GM20431 (cell line): Measurements from ENCODE around the gene ARHGAP15.

Experiments
- in situ Hi-C: fragments of 300-500 bp; cut with MseI, MboI; formaldehyde crosslinking; loops from one replicate; pipeline ENCODE4 v1.15.0; 2020; ENCODE audit warnings: low sequenced_read_pairs; ENCODE audit not compliant: unreplicated experiment

The ARHGAP15 gene

DNA sequence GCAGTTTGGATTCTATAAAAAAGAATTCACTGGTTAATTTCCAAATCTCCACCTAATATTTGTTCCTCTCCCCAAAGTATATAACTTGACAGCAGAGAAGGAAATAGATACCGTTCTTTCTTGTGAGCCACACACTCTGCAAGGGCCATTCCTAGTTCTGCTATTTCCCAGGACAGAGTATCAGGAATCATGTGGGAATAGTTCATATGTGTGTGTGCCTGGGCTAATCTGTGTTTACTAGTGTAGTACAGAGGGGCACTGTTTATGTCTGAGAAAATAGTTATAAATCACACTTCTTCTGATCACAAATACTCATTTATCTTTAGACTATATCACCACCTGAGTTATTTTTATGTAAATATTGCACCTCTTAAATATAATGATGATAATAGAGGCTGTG, 296.7 kb downstream of the ARHGAP15 start:
- in situ Hi-C loops: no loop called here

DNA sequence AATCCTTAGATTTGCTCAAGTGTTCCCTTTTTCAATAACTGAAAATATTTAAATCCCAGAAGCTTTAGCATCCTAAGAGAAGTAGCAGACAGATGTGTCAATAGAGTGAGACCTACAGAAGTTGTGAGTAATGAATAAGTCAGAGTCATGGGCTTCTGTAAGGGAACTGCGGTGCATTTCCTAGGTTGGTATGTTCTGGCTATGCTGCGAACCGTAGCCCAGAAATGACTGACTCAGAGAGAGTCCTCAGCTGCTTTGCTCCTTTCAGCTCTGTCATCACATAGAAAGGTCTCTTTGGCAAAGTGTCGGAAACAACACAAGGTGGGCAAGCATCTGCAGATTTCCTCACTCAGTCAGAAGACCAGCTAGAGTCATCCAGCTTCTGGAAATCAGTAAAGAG, 297.1 kb downstream of the ARHGAP15 start:
- in situ Hi-C loops: no loop called here

DNA sequence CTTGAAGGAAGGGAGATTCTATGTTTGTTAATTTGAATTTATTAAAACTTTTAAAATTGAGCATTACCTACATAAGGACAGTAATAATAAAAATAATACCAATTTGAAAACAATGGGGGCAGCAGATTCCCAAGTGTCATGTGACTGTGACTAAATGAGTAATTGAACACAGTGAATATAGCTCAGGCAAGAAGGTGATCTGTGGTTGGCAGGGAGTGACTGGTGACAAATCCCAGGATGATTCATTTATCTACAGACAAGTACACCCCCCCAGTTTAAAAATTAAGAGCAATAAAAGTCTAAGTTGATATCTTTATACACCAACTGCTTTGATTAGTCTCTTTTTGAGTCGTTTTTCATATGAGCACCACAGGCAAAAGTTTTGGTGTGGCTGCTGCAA, 299.5 kb downstream of the ARHGAP15 start:
- in situ Hi-C loops: no loop called here

DNA sequence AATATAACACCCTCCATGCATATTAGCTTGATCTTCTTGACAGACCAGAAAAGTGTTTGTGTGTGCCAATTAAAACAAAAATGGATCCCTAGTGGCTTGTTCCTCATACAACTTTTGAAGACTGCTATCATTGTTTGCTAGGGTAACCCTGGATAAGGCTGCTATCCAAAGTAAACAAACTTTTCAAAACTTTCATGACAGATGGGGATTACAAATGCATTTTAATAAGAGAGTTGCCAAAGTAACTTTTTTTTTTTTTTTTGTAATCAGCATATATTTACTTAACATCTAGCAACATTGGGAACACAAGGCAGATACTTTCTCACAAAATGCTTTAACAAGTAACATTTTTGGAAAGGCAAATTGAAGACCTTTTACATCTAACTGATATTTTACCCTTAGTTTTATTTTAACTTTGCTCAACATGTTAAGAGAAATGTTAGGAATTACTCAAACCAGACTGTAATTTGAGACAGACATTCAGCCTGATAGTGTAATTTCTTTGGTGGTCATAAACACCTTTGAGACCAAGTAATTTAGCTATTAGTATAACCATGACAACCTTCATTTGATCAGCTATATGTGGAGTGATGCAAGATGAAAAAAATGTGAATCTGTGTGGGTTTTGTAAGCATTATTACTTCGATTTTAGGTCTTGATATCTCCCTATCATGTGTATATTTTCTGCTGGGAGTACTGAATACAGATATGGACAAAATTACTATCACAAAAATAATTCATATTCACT, 300.9 kb downstream of the ARHGAP15 start:
- in situ Hi-C loops: no loop called here

DNA sequence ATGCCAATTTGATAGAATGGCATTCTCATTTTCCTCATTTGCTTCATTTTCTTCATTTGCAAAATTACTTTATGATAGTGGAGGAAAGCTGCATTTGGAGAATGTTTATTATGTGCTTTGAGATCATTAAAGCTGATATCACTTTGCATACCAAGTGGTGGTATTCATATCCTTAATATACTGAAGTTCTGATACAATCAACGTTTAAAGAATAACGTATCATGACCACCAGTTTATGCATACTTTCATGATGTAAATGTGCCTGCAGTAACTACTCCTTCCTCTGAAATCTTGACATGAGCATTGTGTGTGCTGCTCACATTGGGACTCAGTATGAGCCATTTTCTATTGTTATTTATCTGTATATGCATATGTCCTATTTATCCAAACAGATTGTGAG, 302.1 kb downstream of the ARHGAP15 start:
- in situ Hi-C loops: no loop called here

DNA sequence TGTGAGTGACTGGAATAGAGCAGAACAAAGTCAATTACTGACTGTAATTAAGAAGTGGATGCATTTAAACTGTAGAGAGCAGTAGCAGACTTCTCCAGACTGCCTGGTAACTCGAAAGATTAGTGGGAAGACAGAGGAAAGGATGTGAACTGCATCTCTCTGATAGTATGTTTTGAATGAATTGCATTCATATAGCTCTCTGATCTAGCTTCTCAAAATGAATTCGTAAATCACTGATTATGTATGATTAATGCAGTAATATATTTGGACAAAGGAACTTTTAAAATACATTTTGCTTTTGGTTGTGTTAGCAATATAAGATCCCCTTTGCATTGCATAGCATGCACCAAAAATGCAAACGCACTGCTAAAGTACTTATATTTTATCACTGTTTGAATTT, 304.0 kb downstream of the ARHGAP15 start:
- in situ Hi-C loops: no loop called here

DNA sequence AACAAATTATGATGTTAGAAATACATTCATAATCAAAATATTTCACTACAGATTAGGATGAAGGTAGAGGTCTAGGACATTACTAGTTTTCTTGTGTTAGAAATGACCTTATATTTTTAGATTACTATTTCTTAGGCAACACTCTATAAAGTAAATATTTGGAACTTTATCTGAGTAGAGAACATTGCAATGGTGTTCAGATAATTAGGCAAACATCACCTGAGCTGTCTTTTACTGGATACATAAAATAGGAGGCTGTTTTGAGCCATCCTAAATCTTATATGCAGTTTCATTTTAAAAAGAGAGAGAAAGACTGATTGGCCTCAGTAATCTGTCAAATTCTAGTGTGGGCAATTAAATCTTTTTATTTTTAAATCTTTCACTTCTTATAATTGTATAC, 304.6 kb downstream of the ARHGAP15 start:
- in situ Hi-C loops: no loop called here

DNA sequence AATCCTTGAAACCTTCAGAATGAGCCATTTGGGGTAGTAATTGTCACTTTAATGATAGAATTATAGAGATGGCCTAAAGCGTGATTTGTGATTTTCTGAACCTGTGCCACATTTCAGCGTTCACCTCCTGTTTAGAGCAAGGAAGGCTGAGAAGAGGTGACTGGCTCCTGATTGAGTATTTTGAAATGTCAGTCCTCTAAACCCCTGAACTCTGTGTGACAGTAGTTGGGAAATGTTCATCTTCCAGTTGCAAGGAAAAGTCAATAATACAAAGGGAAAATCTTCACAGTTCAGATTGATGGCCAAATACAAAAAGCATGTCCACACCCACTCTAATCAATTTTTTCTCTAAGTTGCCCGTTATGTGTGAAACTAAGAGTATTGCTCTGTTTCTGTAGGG, 305.2 kb downstream of the ARHGAP15 start:
- in situ Hi-C loops: no loop called here

DNA sequence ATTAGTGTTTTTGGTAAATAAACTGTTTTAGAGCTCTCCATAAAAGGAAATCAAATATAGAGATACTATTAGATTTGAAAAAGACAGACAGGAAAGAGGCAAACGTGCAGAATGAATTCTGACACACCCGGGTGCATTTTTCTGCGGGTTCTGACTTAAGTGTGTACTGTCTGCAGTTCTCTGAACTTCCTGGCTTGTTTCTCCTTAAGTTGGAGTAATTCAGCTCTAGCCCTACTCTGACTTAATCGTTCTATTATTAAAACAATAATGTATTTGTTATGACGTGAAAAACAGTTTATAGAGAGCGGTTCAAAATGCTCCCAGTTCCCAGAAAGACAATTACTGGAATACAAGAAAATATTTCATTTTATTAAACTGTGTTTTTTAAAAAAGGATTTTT, 305.9 kb downstream of the ARHGAP15 start:
- in situ Hi-C loops: no loop called here

DNA sequence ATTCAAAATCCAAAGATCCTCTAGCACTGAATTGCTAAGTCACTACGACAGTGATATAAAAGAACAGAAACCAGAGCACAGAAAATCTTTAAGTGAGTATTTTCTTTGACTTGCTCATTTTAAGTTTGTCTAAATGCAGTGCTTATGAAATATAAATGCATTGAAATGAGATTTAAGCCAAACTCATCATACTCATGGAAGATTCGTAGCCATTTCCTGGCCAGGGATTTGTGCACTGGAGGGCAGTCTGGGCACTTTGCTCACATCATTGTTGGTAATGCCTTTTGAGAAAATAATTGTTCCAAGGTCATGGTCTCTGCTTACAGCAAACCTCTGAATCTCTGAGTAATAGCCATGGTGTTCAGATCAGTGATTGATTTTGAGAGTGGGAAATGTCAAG, 307.7 kb downstream of the ARHGAP15 start:
- in situ Hi-C loops: no loop called here

DNA sequence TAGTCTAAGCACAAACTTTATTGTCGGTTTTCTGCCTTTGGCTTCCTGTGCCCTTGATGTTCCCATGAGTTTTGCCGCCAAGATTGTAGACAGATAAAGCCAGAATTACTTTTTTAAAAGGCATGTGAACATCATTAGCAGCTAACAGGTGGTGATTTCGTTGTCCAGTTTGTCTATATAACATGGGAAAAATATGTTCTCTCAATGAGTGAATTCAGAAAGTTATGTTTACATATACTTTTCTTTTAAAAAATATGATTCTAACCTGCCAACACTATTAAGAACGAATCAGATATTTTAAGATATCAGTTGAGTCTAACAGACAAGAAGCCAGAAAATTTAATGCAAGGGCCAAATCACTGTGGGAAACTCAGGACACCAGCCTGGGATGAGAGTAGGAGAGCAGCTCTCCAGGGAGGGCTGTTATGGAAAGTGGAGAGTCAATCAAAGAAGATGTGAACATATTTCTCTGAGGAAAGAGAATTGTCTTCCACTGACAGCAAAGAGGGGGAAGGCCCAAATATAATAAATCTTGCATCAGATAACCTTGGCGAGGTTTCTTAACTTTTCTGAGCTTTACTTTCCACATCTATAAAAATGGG, 311.3 kb downstream of the ARHGAP15 start:
- in situ Hi-C loops: no loop called here

DNA sequence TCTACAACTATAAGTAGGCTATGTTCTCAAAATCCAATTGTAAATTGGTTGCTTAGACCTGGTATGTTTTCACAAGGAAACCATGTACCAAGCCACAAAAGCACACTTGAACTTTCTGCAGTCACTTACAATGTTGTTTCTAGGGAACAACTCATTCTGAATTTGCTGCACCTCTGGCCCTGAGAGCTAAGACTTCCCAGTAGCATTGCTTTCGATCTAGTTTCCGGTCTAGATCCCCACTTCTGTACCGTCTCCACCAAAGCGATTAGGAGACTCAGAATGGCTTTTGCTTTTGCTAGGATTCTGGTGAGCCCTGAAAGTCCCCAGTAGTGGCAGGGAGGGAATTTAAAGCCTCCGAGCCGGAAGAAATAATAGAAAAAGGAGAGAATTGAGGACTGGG, 313.0 kb downstream of the ARHGAP15 start:
- in situ Hi-C loops: no loop called here

DNA sequence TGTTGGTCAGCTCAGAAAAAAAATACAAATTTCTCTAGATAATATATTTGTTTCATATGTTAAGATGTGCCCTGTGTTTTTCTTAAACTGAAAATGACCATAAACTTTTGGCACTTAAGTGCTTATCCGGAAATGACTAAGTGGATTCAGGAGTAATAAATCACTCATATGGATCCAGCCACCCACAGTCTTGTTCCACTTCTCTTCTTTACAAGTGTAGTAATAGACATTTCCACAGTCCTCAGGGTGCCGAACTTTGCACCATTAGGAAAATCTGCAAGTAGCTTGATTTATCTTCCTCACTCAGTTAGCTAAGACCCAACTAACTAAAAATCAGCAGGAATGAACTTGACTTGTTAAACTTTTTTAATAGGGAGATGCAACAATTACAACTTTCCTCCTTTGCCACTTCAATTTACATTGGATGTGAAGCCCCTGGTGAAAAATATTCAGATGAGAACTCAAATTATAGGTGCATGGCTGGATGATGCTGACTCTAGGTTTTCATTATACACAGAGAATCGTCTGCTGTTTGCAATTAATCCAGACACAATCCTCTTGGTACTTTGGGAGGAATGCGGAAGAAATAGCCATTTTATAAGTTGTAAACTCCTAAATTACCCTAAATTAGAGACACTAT, 322.5 kb downstream of the ARHGAP15 start:
- in situ Hi-C loops: no loop called here

DNA sequence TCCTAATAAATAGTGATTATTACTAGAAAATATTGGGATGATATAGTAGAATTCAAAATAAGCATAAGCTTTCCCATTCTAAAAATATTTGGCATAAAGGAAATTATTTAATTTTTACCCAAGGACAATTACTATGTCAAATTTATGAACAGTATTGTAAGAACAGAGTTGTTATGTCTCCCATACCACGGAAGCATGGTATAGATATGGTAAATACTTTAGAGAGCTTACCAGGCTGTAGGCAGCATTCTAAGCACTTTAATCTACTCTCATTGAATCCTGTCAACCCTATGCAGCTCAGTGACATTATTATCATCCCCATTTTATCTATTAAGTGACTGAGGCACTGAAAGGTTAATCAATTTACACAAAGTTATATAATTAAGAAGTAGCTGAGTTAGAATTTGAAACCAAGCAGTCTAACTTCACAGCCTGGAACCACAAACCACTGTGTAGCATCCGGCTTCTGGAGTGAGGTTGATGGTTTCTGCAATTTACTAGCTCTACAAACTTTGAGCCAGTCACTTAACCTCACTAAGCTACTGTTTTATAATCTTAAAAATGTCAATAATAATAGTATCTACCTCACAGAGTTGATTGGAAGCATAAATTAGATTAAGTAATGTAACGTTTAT, 323.7 kb downstream of the ARHGAP15 start:
- in situ Hi-C loops: no loop called here

DNA sequence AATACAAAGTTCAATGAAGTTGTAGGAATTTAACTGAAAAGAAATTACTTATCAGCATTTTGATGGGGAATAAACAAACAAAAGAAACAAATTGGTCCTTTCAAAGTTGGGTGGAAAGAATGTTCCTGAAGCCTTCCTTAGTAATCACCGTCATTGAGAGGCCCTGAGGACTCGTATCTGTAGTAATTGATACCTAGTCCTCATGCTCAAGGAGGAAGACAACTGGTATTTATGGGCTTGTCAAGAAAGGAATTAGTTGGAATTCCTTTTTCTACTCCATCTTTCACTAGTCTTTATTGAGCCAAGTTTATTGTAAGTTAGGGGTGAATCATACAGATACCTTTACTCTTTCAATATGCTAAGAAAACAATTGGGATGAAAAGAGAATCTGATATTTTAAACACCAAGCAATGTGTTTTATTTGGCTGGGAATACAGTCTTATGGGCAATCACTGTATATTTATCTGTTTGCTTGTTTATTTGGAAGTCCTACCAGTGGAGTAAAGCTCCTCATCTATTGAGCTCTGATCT, 324.8 kb downstream of the ARHGAP15 start:
- in situ Hi-C loops: no loop called here

DNA sequence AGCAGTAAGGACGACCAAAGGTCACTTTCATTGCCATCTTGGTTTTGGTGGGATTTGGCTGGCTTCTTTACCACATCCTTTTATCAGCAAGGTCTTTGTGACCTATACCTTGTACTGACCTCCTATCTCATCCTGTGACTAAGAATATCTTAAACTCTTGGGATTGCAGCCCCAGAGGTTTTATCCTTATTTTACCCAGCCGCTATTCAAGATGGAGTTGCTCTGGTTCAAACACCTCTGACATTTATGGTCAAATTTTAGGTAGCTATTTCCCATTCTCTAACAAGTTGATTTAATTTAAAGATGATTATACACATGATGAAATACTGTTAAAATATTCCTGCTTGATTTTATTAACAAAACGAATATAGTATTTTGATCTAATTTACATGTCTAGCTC, 326.1 kb downstream of the ARHGAP15 start:
- in situ Hi-C loops: no loop called here

DNA sequence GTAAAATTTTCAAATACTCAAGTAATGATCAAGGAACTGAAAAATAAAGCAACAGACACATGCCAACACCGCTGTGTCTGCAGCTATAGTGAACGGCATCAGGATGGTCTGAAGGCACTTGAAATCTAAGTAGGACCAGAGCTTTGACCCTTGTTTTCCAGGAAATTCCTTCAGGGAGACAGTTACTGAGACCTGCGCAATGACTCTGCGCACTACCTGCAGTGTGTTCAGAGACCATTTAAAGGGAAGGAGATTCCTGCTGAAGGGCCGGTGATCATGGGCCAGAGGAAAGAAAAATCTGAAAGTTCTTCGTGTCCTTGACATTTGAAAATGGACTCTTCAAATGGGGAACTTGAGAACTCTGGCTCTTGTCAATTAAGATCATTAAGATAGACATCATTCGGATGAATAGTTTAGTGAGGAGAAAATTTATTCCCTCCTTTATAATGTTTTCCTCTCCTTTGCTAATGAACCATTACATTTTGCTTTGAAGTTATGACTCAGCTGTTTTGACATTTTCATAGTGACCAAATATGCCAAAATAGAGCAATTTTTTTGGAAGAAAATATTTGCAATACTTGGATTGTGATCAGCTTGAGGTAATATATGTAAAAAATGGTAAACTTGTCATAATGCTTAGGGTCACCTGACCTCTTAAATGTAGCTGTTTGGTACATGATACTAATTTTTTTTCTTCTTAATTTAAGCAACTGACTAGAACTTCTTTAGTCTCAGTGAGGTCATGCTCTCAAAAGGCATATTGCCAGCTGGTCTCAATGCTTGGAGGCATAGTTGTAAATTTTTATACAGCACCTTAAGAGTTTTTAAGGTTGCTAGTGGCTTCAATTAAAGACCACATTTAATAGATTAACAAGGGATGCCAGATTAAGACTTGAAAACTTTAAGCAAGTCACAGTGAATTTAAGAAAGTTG, 329.3 kb downstream of the ARHGAP15 start:
- in situ Hi-C loops: no loop called here

DNA sequence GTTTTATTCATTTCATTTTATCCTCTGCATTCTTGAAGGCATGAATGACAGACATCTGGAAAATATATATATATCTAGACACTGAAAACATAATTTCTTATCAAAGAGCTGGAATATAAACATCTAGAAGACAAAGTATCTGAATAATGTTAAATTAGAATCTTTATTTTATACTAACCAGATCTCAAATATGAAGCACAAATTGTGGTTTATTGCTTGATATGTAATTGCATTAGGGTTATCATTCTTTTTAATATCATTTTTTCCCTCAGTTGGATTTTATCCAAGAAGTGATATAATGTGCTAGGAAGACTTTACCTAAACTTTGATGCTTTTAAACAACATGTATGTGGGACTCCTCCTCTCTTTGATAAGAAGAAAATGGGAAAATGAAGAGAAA, 331.2 kb downstream of the ARHGAP15 start:
- in situ Hi-C loops: no loop called here

DNA sequence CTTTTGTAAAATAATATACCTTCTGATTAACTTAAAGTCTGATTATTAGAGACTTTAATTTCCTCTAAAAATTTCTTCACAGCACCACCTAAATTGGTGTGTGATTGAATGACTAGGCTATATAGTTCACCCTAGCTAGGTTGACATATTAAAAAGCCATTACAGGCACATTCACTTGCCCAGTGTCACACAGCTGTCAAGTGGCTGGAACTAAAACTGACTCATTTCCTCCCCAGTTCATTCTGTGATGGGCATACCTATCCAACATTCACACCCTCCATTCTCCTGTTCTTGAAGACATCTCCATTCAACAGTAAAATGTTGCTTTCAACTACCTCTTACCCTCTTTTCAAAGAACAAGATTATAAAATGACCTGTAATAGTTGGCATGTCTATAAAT, 334.5 kb downstream of the ARHGAP15 start:
- in situ Hi-C loops: no loop called here

DNA sequence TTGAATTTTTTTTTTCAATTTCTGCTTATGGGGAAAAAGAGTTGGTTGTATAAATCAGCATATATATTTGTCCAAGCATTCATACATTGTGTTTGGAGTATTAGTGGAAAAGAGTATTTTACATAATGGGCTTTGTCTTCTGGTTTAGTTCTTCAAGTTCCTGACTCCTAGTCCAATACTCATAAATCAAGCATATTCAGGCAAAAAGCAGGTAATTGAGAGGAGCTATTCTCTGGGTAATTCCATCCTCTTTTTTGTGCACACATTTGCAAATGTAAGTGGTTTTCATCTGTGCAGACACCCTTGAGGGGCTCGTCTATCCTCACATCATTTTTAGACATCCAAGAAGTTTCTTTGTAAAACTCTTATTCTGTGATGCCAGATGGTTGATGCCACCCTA, 337.2 kb downstream of the ARHGAP15 start:
- in situ Hi-C loops: no loop called here
